H9 (cell line): ENCODE data around the gene ERFL. TPM values are rescaled to one million over a fixed set of nuclear protein-coding genes. Genes with fewer than 3 reads are reported as not detected.

Experiments
- DNase-seq: peaks from one replicate; pipeline ENCODE4 v3.0.0-alpha.2; 2017
- H2AFZ ChIP-seq: one replicate; pipeline ENCODE4 v1.6.1; 2013; ENCODE audit warnings: mild to moderate bottlenecking, low read length, control low read depth, moderate library complexity
- H2AK5ac ChIP-seq: 2 replicates; pipeline ENCODE4 v1.6.1; 2013; ENCODE audit warnings: low read length, control low read depth, mixed read lengths; ENCODE audit not compliant: insufficient read length
- H2BK120ac ChIP-seq: one replicate; pipeline ENCODE4 v1.6.1; 2013; ENCODE audit warnings: low read depth, mild to moderate bottlenecking, low read length, control low read depth, inconsistent platforms; ENCODE audit not compliant: poor library complexity, severe bottlenecking
- H2BK12ac ChIP-seq: 2 replicates; pipeline ENCODE4 v1.6.1; 2013; ENCODE audit warnings: low read length, control low read depth, mixed read lengths, low read depth; ENCODE audit not compliant: insufficient read length
- H2BK15ac ChIP-seq: 2 replicates; pipeline ENCODE4 v1.6.1; 2013; ENCODE audit warnings: low read depth, low read length, control low read depth
- H2BK20ac ChIP-seq: one replicate; pipeline ENCODE4 v1.6.1; 2013; ENCODE audit warnings: low read depth, mild to moderate bottlenecking, low read length, control low read depth, inconsistent platforms; ENCODE audit not compliant: poor library complexity, severe bottlenecking
- H2BK5ac ChIP-seq: 2 replicates; pipeline ENCODE4 v1.6.1; 2013; ENCODE audit warnings: low read length, control low read depth, mixed read lengths; ENCODE audit not compliant: insufficient read length
- H3K14ac ChIP-seq: 2 replicates; pipeline ENCODE4 v1.6.1; 2013; ENCODE audit warnings: low read length, control low read depth; ENCODE audit not compliant: insufficient read depth
- H3K18ac ChIP-seq: 2 replicates; pipeline ENCODE4 v1.6.1; 2013; ENCODE audit warnings: low read depth, mild to moderate bottlenecking, mixed read lengths, low read length, control low read depth; ENCODE audit not compliant: insufficient read length
- H3K23ac ChIP-seq: 2 replicates; pipeline ENCODE4 v1.6.1; 2013; ENCODE audit warnings: low read length, control low read depth, mixed read lengths, low read depth; ENCODE audit not compliant: insufficient read length
- H3K23me2 ChIP-seq: 2 replicates; pipeline ENCODE4 v1.6.1; 2013; ENCODE audit warnings: low read depth, mild to moderate bottlenecking, mixed read lengths, low read length, control low read depth; ENCODE audit not compliant: insufficient read length, poor library complexity, severe bottlenecking
- H3K27ac ChIP-seq: 2 replicates; pipeline ENCODE4 v1.5.1; 2013; ENCODE audit warnings: low read length, control low read depth, mixed read lengths, low read depth; ENCODE audit not compliant: insufficient read length
- H3K27me3 ChIP-seq: 2 replicates; pipeline ENCODE4 v1.6.1; 2013; ENCODE audit warnings: low read length, control low read depth, inconsistent platforms; ENCODE audit not compliant: insufficient read depth
- H3K4ac ChIP-seq: 2 replicates; pipeline ENCODE4 v1.6.1; 2013; ENCODE audit warnings: low read depth, mild to moderate bottlenecking, control low read depth, inconsistent platforms, low read length, moderate library complexity
- H3K4me1 ChIP-seq: 2 replicates; pipeline ENCODE4 v1.6.1; 2013; ENCODE audit warnings: low read length, control low read depth, inconsistent platforms; ENCODE audit not compliant: insufficient read depth
- H3K4me2 ChIP-seq: 2 replicates; pipeline ENCODE4 v1.6.1; 2013; ENCODE audit warnings: low read length, control low read depth, mixed read lengths; ENCODE audit not compliant: insufficient read length, insufficient read depth
- H3K56ac ChIP-seq: 2 replicates; pipeline ENCODE4 v1.6.1; 2013; ENCODE audit warnings: low read depth, mild to moderate bottlenecking, mixed read lengths, low read length, control low read depth; ENCODE audit not compliant: insufficient read length
- H3K79me1 ChIP-seq: 2 replicates; pipeline ENCODE4 v1.6.1; 2013; ENCODE audit warnings: low read depth, mild to moderate bottlenecking, moderate library complexity, low read length, control low read depth, inconsistent platforms; ENCODE audit not compliant: insufficient read depth, poor library complexity, severe bottlenecking
- H3K79me2 ChIP-seq: 2 replicates; pipeline ENCODE4 v1.6.1; 2013; ENCODE audit warnings: low read length, control low read depth, inconsistent platforms; ENCODE audit not compliant: insufficient read depth
- H3K9ac ChIP-seq: 2 replicates; pipeline ENCODE4 v1.6.1; 2013; ENCODE audit warnings: low read length, control low read depth, mixed read lengths; ENCODE audit not compliant: insufficient read length; ENCODE audit errors: extremely low read depth
- H3K9me3 ChIP-seq: one replicate; pipeline ENCODE4 v1.6.1; 2013; ENCODE audit warnings: low read depth, low read length, inconsistent platforms; ENCODE audit not compliant: control insufficient read depth
- H3T11ph ChIP-seq: one replicate; pipeline ENCODE4 v1.6.1; 2013; ENCODE audit warnings: mild to moderate bottlenecking, low read length, control low read depth, inconsistent platforms
- H4K20me1 ChIP-seq: one replicate; pipeline ENCODE4 v1.6.1; 2013; ENCODE audit not compliant: control insufficient read depth, insufficient read length, insufficient read depth
- H4K5ac ChIP-seq: 2 replicates; pipeline ENCODE4 v1.6.1; 2013; ENCODE audit warnings: low read depth, mild to moderate bottlenecking, mixed read lengths, low read length, control low read depth; ENCODE audit not compliant: insufficient read length
- H4K8ac ChIP-seq: replicated peaks from 2 replicates; pipeline ENCODE4 v1.6.1; 2013; ENCODE audit warnings: low read length, control low read depth, mixed read lengths, low read depth; ENCODE audit not compliant: insufficient read length
- H4K91ac ChIP-seq: 2 replicates; pipeline ENCODE4 v1.6.1; 2013; ENCODE audit warnings: low read depth, mild to moderate bottlenecking, moderate library complexity, mixed read lengths, low read length, control low read depth; ENCODE audit not compliant: insufficient read length
- H3K27ac Mint-ChIP-seq, 3 experiments: 2 replicates in 2 of 3; 3 replicates in 1 of 3; pipeline ENCODE4 v1.8.0; 2020 to 2021; ENCODE audit warnings: mixed read lengths in 3 of 3, mild to moderate bottlenecking in 1 of 3, moderate library complexity in 1 of 3
- H3K27me3 Mint-ChIP-seq: 2 replicates; pipeline ENCODE4 v1.8.0; 2021; ENCODE audit warnings: low read depth, mild to moderate bottlenecking, moderate library complexity, mixed read lengths
- H3K36me3 Mint-ChIP-seq, 3 experiments: 2 replicates in 2 of 3; 3 replicates in 1 of 3; pipeline ENCODE4 v1.8.0; 2020 to 2021; ENCODE audit warnings: low read depth in 3 of 3, mixed read lengths in 3 of 3; ENCODE audit not compliant: insufficient read depth in 1 of 3
- H3K4me1 Mint-ChIP-seq, 2 experiments: 2 replicates each; pipeline ENCODE4 v1.8.0; 2020; ENCODE audit warnings: mixed read lengths in 2 of 2
- H3K4me3 Mint-ChIP-seq, 2 experiments: 2 replicates in 1 of 2; 3 replicates in 1 of 2; pipeline ENCODE4 v1.8.0; 2020 to 2021; ENCODE audit warnings: mild to moderate bottlenecking in 2 of 2, mixed read lengths in 2 of 2, moderate library complexity in 1 of 2
- H3K9me3 Mint-ChIP-seq, 2 experiments: 2 replicates in 1 of 2; 3 replicates in 1 of 2; pipeline ENCODE4 v1.8.0; 2020; ENCODE audit warnings: mild to moderate bottlenecking in 2 of 2, mixed read lengths in 2 of 2, moderate library complexity in 1 of 2
- CTCF ChIP-seq: fragments of 200-600 bp; sonication (generic); conservative IDR thresholded peaks from 3 replicates; pipeline ENCODE4 v1.8.0; 2021; ENCODE audit warnings: antibody characterized with exemption, mild to moderate bottlenecking
- WGBS: extraction: QIAGEN DNeasy Blood & Tissue Kit; methylation state at CpG from one replicate; pipeline ENCODE4 v1.1.7; 2013; ENCODE audit warnings: missing lambda C conversion rate, low lambda C conversion rate, mixed read lengths; ENCODE audit not compliant: insufficient read length; ENCODE audit errors: extremely low coverage; 5-methylcytosine and 5-hydroxymethylcytosine counted together
- total RNA-seq: library from RNA; stranded (reverse); gene quantifications from 2 replicates; pipeline ENCODE4 v1.2.1, GENCODE V29; 2021

Gene ERFL
- total RNA-seq, 1 experiment from 2014 or later, result 0.22 TPM

- no peak within 1 kb of the TSS for H4K91ac ChIP-seq
- peak within 1 kb of the TSS; percentile 98 for H3K4me2 ChIP-seq
- peaks cover 20% of the 10 kb centered on the region for H3K23me2 ChIP-seq
- H3K18ac ChIP-seq, result no peak within 1 kb of the TSS
- H3K27me3 ChIP-seq, result no peaks in the 10 kb centered on the region; the same call in 1 of the 2 replicates
- no peaks in the 10 kb centered on the region for H3K79me2 ChIP-seq
- Mint-ChIP-seq H3K4me1 (peaks cover 20 to 43% of the 10 kb centered on the region in 2 experiments), H3K36me3 (no peaks in the 10 kb centered on the region; a peak in 1 of 7 replicates), H3K27me3 (peaks cover 42% of the 10 kb centered on the region), H3K4me3 (peak within 1 kb of the TSS; percentile 84 to 94), H3K27ac (peak within 1 kb of the TSS in 2 of 3 experiments; percentile 29 to 83; a peak in 4 of 7 replicates), H3K9me3 (no peaks in the 10 kb centered on the region; a peak in 1 of 5 replicates)
- H2BK20ac ChIP-seq, result no peak within 1 kb of the TSS
- H2BK5ac ChIP-seq, result no peak within 1 kb of the TSS
- TF ChIP-seq CTCF, result no peak
- H4K8ac ChIP-seq, result no peak within 1 kb of the TSS
- DNase-seq, result no peak
- no peak within 1 kb of the TSS for H2AK5ac ChIP-seq
- H3K56ac ChIP-seq, result no peak within 1 kb of the TSS
- H2BK120ac ChIP-seq, result no peak within 1 kb of the TSS
- H3K4ac ChIP-seq, result no peak within 1 kb of the TSS
- no peak within 1 kb of the TSS for H3T11ph ChIP-seq
- H4K5ac ChIP-seq, result no peak within 1 kb of the TSS
- H2BK15ac ChIP-seq, result no peak within 1 kb of the TSS
- no peak within 1 kb of the TSS for H2BK12ac ChIP-seq
- H3K9me3 ChIP-seq, result no peaks in the 10 kb centered on the region
- H2AFZ ChIP-seq, result no peak within 1 kb of the TSS
- H3K27ac ChIP-seq, result no peak within 1 kb of the TSS
- no peaks in the 10 kb centered on the region for H4K20me1 ChIP-seq
- H3K79me1 ChIP-seq, result no peaks in the 10 kb centered on the region
- H3K14ac ChIP-seq, result no peak within 1 kb of the TSS; the same call in 1 of the 2 replicates
- no peak within 1 kb of the TSS for H3K23ac ChIP-seq
- H3K9ac ChIP-seq, result peak within 1 kb of the TSS; percentile 43
- no CpG with 5 or more reads among the region's 80 CpGs for WGBS
- H3K4me1 ChIP-seq, result peaks cover 8% of the 10 kb centered on the region
Measured at GRCh38 chr19:41882568-41883462, 45.4 kb downstream of the ERFL start, which contains the start of gene ARHGEF1. TSS of gene ARHGEF1 (plus strand) at chr19:41883184. CDS start at chr19:41888083, 4,899 bp downstream.
